SIG-M5 treated with dmso at 0.1 percent for 504 hours (cell line): Measurements from ENCODE around the gene CLCN7.
"Not testable (repeated sequence)": the region's sequence is repeated elsewhere in the genome, so short reads cannot be mapped to it uniquely, and the experiment has no call there.

ENCODE experiments used
- DNase-seq: peaks from one replicate; lab custom pipeline; 2025; ENCODE audit not compliant: unreplicated experiment; lab: John Stamatoyannopoulos, UW

Gene CLCN7

DNA sequence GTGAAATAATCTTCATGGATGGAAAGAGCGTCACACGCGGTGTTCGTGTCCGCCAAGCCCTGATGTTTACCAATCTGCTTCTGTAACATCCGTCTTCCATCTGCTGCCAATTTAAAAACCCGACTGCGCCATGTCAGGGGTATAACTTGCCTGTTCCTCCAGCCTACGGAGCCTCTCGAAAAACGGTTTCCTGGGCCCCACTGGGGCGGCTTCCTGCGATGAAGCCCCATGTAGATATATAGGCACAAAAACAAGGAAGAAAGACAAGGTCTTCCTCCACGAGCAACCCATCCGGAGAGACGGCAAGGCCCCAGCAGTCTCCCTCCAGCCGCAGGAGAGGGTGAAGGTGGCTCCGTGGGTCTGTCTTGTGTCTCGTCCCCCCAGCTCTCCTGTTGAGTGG, 13.8 kb upstream of the CLCN7 start, which contains the start of gene PTX4:
PTX4 (minus strand) TSS at position 326 of the 400 bp plus-strand sequence; CDS start at position 291, 35 bp downstream.
- no peak for DNase-seq

- no peak for DNase-seq
These were observed 13.3 kb upstream of the CLCN7 start for GRCh38 chr16:1488054-1488601.

- no peak for DNase-seq
These were observed 12.7 kb upstream of the CLCN7 start for GRCh38 chr16:1487395-1488053.

DNA sequence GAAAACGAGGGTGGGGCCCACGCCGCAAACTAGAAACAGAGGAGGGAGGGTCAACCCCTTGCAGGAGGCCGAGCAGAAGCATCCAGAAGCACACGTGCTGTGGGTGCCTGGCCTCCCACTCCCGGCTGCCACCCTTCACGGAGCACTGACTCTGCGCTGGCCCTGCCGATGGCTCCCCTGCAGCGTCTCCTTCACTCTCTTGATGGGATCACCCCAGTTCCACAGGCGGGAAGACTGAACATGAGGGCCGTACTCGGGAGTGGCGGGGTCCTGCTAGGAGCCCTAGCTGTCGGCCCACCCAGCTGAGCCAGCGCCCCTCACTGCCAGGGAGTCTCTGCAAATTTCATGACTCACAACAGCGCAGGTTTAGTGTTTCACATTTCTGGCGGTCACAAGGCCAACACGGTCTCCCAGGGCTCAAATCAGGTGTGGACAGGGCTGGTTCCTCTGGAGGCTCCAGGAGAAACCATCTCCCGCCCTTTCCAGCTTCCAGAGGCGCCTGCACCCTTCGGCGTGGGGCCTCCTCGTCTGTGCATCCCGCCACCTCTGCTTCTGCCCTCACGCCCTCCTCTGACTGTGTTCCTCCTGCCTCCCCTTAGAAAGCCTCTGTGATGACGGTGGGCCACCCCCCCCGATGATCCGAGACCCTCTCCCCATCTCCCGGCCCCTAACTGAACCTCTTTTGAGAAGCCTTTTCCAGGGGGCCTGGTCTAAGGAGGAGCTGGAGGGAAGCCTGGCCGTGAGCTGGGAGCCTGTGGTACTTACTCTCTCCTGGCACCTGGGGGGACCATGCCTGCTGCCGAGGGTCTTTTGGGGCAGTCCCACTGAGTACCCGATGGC, 11.9 kb upstream of the CLCN7 start:
- DNase-seq = no peak

GRCh38 chr16:1485847-1486496, 11.1 kb upstream of the CLCN7 start:
- no peak for DNase-seq

DNA sequence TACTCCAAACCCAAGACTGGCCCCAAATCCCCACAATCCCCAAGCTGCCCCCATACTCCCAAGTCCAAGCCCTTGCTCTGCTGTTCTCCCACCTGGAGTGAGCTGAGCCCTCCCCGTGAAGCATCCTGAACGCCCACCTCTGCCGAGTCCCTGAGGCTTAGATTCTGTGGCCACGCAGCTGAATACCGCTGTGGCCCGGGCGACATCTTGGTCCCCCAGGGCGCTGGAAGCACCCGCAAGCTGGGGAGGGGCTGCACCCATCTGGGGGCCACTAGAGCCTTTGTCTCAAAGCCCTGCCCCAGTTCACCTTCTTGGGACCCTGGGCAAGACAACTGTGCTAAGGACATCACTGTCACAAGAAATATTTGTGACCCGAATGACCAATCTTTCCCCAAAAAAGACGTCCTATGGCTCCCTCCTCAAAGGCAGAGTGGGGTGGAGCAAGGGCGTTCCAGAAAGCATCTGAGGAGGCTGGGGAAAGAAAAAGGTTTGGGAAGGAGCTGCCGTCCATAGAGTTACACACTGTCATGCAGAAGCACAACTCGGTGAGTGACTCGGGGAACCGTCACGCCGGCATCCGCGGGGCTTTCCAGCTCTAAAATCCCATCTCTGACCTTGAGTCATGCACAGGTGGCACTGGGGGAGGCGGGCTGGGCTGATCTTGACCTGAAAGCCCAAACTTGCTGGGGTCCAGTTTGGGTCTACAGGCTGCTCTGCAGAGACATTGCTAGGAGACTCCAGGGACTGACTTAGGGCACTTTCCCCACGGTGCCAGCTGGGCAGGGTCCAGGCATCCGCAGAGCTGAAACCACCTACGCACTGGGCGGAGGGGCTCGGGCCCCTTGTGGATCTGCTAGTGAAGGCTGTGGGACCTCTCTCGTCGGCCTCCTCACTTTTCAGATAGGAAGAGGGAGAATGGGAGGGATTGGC, 7.3 kb upstream of the CLCN7 start:
- no peak for DNase-seq

- not testable (repeated sequence) for DNase-seq
These were observed 4.1 kb upstream of the CLCN7 start for GRCh38 chr16:1478937-1479336.

GRCh38 chr16:1477033-1477432, 2.2 kb upstream of the CLCN7 start:
- no peak for DNase-seq

DNA sequence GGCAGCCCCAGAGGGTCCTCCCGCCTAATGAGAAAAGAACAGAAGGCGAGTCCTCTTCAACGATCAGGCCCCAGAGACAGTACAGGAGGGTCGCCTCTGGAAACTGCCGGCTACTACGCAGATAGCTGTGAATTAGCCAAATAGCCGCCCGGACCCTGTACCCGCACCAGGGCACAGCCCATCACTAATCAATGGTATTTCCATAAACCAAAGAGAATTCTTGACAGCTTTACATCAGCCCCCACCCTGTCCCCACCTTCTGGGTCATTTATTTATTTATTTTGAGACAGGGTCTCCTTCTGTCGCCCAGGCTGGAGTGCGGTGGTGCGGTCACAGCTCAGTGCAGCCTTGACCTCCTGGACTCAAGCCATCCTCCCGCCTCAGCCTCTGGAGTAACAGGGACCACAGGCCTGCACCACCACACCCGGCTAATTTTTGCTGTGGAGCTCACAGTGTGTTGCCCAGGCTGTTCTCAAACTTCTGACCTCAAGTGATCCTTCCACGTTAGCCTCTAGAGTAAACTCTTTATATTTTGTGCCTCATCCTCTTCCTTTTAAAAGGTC, 805 bp upstream of the CLCN7 start:
- no peak for DNase-seq

DNA sequence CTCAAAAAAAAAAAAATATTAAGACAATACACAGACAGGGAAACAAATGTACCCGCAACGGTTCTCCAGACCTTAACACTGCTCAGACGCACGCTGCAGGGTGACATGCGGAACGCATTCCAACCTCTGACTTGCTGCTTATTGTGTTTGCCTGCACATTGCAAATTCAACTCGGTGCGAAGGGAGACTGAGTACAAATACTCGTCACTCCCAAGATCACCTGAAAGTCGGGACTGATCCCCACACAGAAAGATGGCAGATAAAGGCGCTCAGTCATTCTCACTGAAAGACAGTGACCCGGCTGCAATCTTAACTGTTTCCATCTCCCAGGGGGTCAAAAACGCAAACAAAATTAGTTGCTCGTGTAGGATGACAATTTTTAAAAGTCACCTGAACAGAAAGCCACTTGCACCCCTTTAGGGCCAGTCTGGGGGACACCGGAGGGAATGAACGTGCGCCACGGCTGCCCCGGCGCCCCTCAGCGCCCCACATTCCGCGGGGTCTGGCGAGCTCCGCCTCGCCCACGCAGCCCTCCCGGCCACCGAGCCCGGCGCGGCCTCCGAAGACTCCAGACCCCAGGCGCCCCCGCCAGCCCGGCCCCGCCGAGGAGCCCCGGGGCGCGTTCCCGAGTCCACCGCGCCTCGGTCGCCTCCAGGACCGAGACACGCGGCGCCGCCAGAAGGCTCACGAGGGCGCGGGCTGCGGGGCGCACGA, 589 bp downstream of the CLCN7 start:
- DNase-seq = no peak

DNA sequence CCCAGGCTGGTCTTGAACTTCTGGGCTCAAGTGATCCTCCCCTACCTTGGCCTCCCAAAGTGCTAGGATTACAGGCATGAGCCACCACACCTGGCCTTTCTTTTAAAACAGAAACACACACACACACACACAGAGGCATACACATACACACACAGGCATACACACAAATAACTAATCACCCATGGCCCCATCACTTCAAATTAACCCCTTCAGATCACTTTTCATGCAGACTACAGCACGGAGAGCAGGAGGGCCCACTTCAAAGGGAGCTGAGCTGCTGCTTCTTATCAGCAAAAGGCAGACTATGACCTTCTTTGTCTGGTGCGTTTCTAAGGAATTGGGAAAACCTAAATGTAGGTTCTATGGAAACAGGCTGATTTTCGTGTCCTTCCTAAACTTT, 1.9 kb downstream of the CLCN7 start:
- DNase-seq = no peak

DNA sequence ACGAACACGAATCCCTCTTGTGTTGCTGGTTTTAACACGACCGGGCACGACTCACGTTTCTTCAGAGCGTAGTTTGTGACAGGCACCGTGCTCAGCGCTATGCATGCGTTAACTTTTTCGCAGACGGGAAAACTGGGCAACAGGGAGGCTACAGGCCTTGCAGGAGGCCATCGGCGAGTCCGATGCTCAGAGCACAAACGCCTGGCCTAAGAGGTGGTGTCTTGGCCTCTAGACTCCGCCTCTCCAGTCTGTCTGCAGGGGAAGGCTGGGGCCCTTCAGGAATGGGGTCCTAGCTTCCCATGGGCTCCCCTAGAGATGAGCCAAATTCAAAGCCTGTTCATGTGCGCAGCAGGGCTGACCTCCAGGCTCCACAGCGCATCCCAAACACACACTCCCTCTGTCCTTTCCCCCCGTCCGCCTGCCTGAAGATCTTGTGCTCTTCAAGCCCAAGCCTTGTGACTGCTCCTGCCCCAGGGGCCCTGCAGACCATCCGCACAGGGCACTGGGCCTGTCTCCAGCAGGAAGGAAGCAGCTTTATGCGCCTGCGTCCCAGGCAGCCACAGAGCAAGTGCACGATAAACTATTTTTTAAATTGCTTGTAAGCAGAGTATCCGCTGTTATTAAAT, 3.1 kb downstream of the CLCN7 start:
- DNase-seq = peak; percentile 66

DNA sequence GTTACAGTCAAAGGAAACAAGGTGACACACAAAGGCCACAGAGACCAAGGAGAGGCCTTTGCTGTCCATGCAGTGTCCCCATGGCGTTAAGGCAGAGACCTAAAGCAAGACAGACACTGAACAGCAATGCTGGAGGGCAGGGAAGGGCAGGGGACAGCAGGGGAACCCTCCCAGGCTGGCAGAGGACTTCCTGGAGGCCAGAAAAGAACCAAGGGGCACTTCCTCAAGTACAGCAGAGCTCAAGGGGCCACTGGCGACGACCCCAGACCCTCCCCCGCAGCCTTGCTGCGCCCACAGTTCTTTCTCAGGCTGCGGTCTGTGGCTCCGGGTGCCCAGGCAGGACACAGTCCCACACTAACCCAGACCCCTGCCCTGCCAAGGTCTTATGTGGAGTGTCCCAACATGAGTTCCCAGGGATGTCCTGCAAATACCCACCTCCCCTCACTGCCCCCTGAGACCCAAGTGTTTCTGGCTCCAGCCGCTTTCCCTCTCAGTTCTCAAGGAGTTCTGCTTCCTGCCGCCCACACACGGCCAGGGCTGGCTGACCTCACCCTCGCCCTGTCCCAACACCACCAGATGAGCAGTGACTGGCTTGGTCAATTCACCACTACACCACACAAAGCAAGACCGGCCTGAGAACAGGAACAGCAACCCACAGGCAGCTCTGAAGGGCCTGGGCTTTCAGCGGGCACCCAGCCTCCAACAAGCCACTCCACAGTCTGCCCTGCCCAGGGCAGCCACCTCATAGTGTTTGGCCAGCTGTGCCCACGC, 4.2 kb downstream of the CLCN7 start:
- DNase-seq = peak; percentile 65

- DNase-seq = peak; percentile 88
These were observed 5.1 kb downstream of the CLCN7 start for GRCh38 chr16:1469693-1470201.

GRCh38 chr16:1469141-1469540, 5.7 kb downstream of the CLCN7 start:
- DNase-seq = not testable (repeated sequence)

DNA sequence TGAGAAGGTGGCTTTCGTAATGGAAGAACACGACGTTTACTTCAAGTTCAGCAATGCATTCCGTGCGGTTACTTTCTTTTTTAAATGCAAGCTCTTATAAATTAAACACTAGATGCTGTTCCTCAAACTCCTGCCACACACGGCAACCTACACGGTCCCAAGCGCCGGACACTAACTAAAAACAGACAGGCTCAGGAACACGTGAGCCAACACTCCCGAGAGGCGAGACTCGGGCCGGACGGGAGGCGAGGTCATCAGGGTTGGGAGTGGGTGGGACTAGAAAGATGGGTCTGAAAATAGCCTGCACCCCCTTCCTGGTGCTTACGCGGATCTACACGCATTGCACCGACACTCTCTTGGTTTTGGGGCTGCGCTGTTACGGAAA, 6.4 kb downstream of the CLCN7 start:
- DNase-seq = no peak

- DNase-seq = no peak
These were observed 7.8 kb downstream of the CLCN7 start for GRCh38 chr16:1466968-1467521.

DNA sequence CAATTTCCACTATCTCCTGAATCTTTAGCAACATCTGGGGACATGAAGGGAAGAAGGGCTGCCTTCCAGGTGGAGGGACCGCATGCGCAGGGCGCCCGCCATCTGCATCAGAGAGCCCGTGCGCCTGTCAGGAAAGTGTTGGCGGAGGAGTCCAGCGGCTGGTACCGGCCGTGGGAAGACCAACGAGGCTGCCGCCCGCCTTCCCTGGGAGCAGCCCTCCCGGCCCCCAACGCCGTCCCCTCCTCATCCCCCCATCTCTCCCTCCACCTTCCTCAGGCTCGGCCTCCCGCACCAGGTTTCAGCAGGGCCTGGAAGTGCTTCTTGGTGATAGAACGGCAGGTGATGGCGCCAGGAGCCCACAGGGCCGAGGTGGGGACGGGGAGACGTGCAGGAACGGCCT, 8.8 kb downstream of the CLCN7 start:
- DNase-seq = no peak
